ENCODE results near the gene TTC34. TPM values are rescaled to one million over a fixed set of nuclear protein-coding genes. Genes with fewer than 3 reads are reported as not detected.

TTC34 gene
- polyA plus RNA-seq, 4 donors: 0.69 to 1.1 (median 0.85) TPM

Other genes with a start within 250 kb of the TTC34 start
- 10 to 100 TPM; 18.8 to 24.3 (median 21.3) TPM for gene TNFRSF14, start 245.3 kb downstream of the TTC34 start, polyA plus RNA-seq (ENCODE audit: insufficient read length in 4 of 4)
- 10 to 100 TPM; 37.4 to 51.2 (median 39.9) TPM for gene PRXL2B, start 214.9 kb downstream of the TTC34 start, polyA plus RNA-seq (ENCODE audit: insufficient read length in 4 of 4)
- 1 to 10 TPM; 1.9 to 4.0 (median 3.2) TPM for gene MMEL1, start 168.7 kb downstream of the TTC34 start, polyA plus RNA-seq (ENCODE audit: insufficient read length in 4 of 4)
- gene ACTRT2, start 219.8 kb upstream of the TTC34 start, polyA plus RNA-seq (ENCODE audit: insufficient read length in 4 of 4): not detected